HG03354 (cell line): Measurements from ENCODE around the gene REXO5.

ENCODE experiments used
- ATAC-seq: cut with Tn5 transposase; IDR thresholded peaks from one replicate; pipeline ENCODE4 v1.9.1; 2021; ENCODE audit warnings: mild to moderate bottlenecking; ENCODE audit not compliant: unreplicated experiment, poor library complexity, severe bottlenecking

The REXO5 gene

DNA sequence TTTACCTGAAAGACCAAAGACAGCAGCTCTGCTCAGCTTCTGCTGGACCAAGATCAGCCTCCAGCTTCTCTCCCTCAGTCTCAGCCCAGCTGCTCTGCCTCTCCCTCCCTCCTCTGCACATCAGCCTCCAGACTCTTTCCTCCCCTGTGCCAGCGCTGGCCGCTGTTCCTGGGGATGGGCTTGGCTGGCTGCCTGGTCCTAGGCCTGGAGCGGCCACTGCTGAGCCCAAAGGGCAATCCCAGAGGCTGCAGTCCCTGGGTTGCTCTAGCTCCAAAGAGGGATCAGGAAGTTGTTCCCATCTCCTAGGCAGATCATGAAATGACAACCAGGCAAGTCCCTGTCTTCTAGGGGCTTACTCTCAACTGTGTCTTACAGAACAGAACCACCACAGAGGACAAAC lies 62.6 kb downstream of the REXO5 start:
- no peak for ATAC-seq

DNA sequence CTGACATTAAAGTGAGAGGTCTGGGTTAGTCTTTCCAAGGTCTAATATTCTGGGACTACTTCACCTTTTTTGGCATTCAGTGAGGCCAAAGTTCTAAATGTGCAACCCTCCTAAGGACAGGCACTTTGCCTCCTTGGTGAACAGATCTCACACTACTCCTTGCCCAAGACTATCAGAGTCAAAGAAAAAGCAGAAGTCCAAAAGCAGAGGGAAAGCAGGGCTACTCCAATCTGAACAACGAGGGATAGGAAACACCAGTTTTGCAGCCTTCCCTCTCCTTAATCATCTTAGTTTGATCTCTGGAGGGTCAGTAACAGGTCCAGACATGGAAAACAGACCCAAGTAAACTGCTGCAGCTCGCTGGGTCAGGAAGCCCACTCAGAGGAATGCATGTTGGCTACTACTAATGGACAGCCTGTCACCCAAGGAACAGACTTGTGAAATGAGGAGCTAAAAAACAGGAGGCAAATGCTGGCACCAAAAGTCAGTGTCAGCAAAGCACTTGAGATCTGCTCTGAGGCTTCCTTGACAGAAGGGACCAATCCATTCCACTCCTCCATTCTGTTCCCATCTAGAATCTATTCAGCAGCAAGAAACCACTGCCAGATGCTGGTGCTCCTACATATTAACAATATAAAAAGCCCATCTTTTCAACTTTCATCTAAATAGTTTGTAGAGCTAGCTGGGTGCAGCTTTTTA lies 63.9 kb downstream of the REXO5 start:
- no peak for ATAC-seq

DNA sequence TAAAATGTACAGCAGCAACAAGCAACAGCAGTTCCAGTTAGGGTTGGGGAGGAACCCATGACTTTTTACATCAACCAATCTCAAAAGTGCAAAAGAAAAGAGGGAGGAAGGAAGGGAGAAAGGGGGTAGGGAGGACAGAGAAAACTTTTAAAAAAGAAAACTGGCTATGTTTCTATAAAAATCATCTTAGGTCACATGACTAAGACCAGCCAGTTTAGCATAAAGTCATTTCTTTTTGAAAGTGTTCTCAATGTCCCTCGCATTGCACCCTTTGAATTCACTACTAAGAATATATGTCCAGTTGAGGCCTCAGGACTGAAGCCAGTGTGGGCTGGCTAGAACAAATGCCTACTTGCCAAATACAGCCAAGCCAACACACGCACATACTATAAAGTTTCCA lies 64.9 kb downstream of the REXO5 start:
- no peak for ATAC-seq

DNA sequence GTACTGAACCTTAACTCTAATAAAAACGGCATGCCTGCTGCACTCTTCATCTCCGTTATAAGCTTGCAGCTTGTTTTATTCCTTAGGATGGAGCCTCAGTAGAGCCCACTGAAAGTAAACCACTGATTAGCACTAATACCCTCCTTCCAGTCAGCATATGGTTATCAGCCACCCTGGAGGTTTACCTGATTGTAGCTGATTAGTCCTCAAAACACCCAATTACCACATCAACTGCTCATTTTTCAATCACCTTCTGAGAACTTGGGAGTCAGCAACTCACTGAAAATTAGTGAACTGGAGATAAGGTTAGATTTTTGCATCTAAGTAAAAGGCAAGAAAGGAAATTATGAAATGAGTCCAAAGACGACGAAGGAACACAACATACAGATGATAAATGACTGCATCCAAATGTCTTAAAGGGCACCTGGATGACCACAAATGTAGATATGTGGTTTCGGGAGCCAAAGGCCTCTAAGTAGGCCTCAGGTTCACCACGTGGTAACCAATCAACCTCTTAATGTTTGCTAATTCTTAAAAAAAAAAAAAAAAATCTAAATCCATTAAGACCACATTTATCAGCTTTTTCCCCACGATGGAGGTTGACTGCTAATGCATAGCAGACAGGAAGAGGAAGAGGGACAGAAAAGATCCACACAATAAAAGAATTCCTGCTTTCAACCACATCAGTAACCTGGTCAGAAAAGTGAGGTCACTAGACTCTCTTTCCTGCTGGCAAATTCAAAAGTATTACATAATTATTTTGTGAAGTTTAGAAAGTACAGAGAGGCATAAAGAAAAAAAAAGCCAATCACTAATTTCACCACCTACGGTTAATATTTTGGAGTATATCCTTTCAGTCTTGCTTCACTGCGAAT lies 65.9 kb downstream of the REXO5 start:
- ATAC-seq, result no peak

DNA sequence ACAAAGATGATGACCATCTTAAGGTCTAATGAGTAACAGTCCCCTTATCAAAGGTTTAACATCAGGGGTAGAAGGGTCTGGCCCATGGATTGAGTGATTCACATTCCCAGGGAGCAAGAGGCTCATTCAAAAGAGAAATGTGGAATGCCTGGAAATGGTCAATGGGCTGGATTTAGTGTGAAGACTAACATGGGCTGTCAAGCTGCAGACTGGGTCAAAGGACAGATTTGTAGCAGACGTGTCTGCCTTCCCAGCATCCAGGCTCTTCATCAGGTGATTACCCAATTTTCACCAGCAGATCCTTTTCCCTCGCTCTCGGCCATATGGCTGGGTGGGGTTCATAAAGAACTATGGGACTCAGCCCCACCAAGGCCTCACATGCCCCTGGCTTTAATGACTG lies 67.0 kb downstream of the REXO5 start:
- no peak for ATAC-seq

DNA sequence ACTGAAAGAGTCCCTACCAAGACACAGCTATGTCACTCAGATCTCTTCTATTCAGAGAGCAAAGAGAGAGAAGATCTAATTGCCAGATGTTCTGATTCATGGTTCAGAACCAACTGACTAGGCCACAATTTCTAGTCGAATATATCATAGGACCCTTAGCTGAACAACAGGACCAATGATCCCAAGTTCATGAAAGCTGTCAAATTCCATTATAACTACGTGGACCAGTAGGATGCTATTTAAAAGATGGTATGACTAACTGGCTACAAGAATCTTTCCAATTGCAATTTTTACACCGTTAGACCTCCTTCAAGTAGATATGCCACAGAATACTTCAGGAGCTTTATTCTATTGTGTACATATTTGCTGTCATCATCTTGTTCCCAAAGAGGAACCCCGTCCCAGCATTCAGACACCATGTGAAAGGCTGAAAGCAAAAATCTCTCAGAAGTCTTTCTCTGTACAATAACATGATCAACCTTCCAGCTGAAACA lies 67.8 kb downstream of the REXO5 start:
- ATAC-seq, result no peak

DNA sequence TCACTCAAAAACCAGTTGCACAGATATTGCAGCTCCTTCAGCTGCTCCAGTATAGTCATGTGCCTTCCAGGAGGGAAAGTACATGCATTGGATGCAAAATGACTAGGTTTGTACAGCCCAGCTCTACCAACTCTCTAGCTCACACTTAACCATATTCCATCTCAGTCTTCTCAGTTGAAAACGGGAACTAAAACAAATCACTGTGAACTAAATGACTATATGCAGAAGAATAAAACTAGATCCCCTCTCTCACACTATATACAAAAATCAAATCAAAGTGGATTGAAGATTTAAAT lies 69.0 kb downstream of the REXO5 start:
- ATAC-seq, result no peak

DNA sequence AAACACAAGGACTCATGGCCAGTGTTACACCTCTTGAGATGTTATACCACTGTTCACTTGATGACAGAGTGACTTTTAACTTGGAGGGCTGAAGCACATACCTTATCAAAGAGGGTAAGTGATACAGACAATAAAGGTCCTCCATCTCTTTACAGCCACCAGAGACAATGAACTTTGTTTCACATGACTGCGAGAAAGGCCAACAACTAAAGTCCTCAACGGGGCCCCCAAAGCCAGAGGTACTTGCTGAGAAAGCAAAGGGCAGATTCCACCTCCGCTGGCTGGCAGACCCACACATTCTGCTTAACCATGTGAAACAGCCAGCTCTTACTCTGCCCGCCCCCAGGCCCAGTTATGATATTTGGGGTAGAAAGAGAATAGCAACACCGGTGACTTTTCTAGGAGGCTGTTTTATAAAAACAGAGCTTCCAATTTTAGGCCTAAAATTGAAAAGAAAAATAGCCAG lies 72.4 kb downstream of the REXO5 start:
- ATAC-seq, result no peak

DNA sequence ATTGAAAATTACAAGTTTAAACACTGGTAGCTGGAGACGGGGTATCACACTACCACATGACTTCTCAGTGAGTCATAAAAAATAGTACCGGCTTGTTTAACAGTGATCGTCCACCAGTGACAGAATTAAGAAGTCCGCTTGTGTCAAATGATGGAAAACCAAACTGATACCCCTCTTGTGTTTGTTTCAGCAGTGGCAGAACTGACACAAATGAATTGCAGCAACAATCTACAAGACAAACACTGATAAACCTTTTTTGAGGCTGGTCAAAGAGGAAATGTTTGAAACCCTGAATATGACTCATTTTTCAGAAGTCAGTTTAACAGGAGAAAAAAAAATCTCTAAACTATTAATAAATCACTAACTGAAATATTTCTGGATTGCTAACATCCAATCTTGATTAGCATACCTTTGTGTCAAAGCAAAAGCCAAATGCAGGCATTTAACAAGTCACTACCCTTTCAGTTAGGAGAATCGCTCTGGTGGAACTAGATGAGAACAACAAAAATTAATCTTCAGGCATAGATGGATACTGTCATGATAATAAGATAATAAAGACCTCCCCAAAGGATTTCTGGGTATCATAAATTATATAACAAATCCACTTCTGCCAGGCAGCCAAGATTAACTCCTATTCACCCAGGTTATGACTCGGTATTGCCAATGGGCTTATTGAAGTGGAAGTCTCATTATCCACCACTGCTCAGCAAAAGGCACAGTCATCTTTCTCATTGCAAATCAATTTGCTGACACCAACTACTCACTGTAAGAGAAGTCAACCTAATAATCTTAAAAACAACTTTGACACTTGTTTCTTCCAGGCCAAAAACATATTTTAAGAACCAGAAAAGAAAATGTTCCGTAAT lies 73.1 kb downstream of the REXO5 start:
- peak; percentile 41 for ATAC-seq

DNA sequence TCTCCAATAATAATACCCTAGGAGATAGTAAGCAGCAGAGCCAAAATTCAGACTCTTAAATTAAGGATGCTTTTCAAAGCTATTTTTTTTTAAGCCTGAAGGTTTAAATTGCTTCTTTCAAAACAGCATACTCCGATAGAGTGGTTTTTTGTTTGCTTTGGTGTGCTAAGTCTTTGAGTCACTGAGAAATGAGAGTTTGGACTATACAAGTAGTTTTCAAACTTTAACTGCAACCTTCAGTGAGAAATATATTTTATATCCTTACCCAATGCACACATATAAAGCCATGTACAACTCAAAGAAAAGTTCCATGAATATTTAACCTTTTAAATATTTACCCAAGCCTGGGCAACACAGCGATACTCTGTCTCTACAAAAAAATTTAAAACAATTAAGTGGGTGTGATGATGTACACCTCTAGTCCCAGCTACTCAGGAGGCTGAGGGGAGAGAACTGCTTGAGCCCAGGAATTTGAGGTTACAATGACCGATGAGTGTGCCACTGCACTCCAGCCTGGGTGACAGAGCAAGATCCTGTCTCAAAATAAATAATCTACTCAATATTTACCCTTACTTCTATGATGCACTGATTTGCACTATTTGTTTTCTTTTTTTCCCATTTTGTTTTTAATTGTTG lies 74.7 kb downstream of the REXO5 start:
- no peak for ATAC-seq

DNA sequence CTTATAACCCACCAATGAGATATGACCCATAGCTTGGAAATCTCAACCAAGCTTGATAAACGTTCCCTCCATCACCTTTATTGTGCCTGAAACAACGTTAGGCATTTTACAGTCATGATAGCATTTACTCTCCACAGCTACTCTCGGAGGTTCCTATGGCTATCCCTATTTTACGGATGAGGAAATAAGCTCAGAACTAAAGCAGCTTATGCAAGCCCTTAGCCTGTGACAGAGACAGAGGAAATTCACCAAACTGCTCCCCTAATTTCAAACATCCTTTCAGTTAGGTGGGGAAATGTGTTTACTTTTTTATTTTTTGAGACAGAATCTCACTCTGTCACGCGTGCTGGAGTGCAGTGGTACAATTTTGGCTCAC lies 75.2 kb downstream of the REXO5 start:
- no peak for ATAC-seq

DNA sequence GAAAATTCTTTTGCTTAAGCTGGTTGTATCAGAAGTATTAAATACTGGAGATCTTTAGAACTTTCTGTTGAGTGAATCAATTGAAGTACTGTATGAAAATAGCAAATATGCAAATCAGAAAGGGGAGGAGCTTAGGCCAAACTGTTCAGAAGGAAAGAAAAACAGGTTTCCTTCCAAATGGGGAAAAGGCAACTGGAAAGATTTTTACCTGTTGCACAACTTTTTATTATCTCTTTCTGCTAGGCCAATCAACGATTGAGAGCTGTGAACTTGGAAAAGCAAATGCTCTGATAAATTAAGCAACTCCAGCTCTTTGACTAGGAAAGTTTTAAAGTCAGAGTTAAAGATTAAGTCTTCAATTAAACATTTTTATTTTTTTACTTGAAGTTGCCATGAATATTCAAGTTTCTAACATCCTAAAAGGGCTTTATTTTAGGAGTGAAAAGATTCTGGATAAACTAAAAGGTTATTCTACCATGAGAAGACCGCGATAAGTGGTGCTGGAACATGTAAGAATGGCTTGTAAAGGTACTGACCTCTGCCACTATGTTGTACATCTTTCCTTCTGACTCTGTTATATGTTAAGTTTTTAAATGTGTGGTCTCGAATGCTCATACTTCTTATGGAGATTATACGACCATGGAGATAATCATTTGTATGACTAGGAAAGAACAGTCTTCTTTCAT lies 77.4 kb downstream of the REXO5 start:
- ATAC-seq, result no peak

DNA sequence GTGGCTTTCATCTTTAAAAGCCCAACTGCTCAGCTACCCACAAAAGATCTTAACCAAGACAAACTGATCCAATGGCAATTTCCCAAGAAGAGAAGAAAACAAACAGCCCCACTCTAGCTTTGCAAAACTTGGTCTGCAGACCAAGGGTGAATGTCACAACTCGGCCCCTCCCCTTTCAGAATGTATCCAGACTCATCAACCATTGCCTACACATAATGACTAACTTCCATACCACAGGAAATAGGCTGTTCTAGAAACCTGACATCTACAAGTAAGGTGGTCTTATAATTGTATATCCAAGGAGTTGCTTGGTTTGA lies 77.9 kb downstream of the REXO5 start:
- ATAC-seq, result no peak

DNA sequence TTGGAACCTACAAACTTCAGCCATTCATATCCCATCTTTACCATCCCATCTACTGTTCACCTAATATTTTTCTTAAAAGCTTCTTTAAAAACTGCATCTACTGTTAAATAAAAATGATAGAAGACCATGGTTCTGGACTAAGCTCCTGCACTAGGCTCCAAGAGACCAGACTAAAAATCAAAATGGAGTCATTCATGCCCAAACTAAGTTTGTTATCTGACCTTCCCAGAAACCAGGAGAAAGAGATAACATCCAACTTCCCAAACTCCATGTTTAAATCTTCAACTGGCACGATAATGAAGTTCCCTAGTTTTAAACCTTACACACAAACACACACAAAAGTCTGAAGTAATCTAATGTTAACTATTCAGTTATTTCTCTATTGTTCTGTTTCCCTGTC lies 80.0 kb downstream of the REXO5 start:
- no peak for ATAC-seq

DNA sequence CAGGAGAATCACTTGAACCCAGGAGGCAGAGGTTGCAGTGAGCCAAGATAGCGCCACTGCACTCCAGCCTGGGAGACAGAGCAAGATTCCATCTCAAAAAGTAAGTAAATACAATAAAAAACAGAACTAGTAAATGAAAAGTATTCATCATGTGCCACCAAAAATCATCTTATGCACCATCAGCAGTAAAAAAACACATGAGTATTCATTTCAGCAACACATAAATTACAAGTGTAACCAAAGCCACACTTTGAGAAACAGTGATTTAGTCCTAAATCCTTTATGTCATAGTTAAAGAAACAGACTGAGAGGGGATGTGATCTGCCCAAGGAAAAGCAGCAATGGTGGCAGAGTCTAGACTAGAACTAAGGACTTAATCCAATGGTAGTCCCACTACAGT lies 80.9 kb downstream of the REXO5 start:
- ATAC-seq, result no peak

DNA sequence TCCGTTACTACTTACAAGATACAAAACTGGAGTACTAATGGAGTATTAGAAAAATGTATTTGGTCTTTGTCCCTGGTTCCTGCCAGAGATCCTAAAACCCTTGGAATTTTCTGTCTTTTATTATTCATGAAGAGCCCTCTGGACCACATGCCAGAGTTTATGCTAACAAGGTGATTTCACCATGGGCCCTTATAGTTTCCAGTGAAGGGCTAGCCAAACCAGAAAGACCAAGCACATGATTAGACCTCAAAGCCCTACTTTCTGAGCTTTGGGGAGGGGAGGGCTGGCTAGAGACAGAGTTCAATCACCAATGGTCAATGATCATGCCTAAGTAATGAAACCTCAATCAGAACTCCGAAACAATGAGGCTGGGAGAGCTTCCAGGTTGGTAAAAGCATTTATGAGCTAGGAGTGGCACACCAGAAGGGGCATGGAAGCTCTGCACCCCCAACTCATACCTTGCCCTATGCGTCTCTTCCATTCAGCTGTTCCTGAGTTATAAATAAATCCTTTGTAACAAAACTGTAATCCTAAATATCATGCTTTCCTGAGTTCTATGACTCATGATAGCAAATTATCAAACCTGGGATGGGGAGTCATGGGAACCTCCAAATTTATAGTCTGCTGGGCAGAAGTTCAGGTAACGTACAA lies 83.4 kb downstream of the REXO5 start:
- ATAC-seq, result no peak

DNA sequence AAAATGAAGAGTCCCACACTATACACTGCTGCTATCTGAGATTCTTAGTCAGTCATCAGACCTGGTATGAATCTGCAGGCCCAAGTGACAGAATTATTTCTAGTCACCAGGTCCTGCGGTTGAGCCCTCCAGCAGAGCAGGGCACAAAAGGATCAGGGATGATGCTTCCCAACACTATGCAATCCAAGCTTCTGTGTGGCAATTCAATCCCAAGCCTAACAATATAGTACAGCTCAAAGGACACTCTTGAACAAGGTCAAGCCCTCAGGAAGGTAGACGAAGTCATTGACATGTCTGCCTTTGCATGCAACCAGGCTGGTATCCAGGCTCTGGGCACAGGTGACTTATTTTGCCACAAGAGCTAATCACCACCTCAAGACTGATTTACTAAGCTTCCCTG lies 88.1 kb downstream of the REXO5 start:
- ATAC-seq, result no peak

DNA sequence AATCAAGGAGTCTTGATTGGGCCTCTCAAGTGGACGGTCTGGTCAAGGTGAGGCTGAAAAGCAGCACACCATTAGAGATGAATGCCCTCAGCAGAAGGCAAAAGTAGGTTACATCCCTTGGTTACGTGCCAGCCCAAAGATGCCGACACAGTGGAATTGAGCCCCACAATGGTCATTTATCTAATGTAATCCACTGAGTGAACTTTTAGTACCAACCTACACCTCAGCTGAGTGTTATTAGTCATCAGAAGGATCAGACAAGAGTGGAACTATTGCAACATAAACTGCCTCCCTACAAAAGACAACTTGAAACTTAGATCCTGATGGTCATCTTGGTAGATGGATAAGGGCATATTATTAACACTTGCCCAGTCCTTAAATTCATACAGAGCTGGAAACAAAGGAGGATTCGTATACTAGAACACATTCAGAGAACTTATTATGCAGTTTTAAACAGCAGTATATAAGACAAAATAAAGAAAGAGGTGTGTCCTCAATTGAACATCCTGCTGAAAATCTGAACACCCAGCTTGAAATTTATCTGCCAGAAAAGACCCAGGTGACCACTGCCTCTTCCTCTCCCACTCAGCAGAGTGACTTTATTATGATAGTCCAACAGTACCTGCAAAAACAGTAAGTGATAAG lies 91.0 kb downstream of the REXO5 start:
- no peak for ATAC-seq

DNA sequence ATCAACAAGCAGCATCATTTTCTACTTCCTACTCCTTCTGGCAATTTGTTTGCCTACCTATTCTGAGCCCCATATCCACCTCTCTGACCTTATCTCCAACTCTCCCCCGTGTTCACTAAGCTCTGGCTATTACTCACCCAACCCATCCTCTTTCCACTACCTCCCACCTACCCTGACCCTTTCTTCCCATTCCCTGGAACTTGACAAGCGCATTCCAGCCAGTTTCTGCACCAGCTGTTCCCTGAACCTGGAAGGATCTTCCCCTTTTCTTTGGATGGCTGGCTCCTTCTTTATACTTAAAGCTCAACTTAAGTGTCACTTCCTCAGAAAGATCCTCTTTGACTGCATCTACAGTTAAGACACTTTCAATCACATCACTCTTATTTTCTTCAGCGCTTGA lies 91.6 kb downstream of the REXO5 start:
- no peak for ATAC-seq
